ENCODE data around the gene CXADR. TPM values are rescaled to one million over a fixed set of nuclear protein-coding genes. Genes with fewer than 3 reads are reported as not detected.

CXADR gene
- total RNA-seq, 1 experiment from 2014 or later: 152 TPM

DNA sequence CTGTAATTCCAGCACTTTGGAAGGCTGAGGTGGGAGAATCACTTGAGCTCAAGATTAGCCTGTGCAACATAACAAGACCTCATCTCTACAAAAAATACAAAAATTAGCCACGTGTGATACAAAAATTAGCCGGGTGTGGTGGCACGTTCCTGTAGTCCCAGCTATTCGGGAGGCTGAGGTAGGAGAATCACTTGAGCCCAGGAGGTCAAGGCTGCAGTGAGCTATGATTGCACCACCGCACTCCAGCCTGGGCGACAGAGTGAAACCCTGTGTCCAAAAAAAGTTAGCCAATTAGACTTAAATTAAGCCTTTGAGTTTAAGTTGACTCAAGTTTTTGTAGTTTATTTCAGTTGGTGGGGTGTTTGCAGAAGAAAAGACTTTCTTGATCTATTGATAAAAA lies 11.8 kb downstream of the CXADR start:
- Mint-ChIP-seq H3K27me3 (ENCODE audit: low read depth) (no peaks in the 10 kb centered on the region), H3K27ac (peak overlapping the region in 2 of 3 experiments; percentile 36 to 50; a peak in 4 of 7 replicates), H3K9me3 (no peaks in the 10 kb centered on the region), H3K36me3 (ENCODE audit: insufficient read depth in 1 of 3, low read depth in 3 of 3) (peaks cover 8 to 43% (median 16%) of the 10 kb centered on the region in 3 experiments), H3K4me1 (peaks cover 58 to 60% of the 10 kb centered on the region in 2 experiments), H3K4me3 (no peak overlapping the region; a peak in 1 of 5 replicates)
- no CpG with 5 or more reads among the region's 6 CpGs for WGBS (ENCODE audit: extremely low coverage, insufficient read length, low lambda C conversion rate)
- Histone ChIP-seq H2BK20ac (ENCODE audit: low read depth, low read length, poor library complexity, severe bottlenecking) (no peak overlapping the region), H2BK5ac (ENCODE audit: insufficient read length, low read length) (no peak overlapping the region), H3K9ac (ENCODE audit: extremely low read depth, insufficient read length, low read length) (no peak overlapping the region), H3K79me2 (ENCODE audit: insufficient read depth, low read length) (peaks cover 69% of the 10 kb centered on the region), H2AFZ (ENCODE audit: low read length) (no peak overlapping the region), H2BK15ac (ENCODE audit: low read depth, low read length) (no peak overlapping the region), H3K56ac (ENCODE audit: insufficient read length, low read depth, low read length) (no peak overlapping the region), H3K9me3 (ENCODE audit: control insufficient read depth, low read depth, low read length) (no peaks in the 10 kb centered on the region), H4K5ac (ENCODE audit: insufficient read length, low read depth, low read length) (no peak overlapping the region), H3K4me2 (ENCODE audit: insufficient read depth, insufficient read length, low read length) (no peak overlapping the region), H3K23me2 (ENCODE audit: insufficient read length, low read depth, low read length, poor library complexity, severe bottlenecking) (no peaks in the 10 kb centered on the region), H3T11ph (ENCODE audit: low read length) (no peak overlapping the region), H3K4ac (ENCODE audit: low read depth, low read length) (no peak overlapping the region), H3K79me1 (ENCODE audit: insufficient read depth, low read depth, low read length, poor library complexity, severe bottlenecking) (no peaks in the 10 kb centered on the region), H4K20me1 (ENCODE audit: control insufficient read depth, insufficient read depth, insufficient read length) (no peaks in the 10 kb centered on the region), H4K91ac (ENCODE audit: insufficient read length, low read depth, low read length) (no peak overlapping the region), H3K14ac (ENCODE audit: insufficient read depth, low read length) (no peak overlapping the region), H2BK12ac (ENCODE audit: insufficient read length, low read depth, low read length) (no peak overlapping the region), H3K27ac (ENCODE audit: insufficient read length, low read depth, low read length) (no peak overlapping the region), H3K23ac (ENCODE audit: insufficient read length, low read depth, low read length) (no peak overlapping the region), H3K18ac (ENCODE audit: insufficient read length, low read depth, low read length) (no peak overlapping the region), H3K27me3 (ENCODE audit: insufficient read depth, low read length) (no peaks in the 10 kb centered on the region), H2BK120ac (ENCODE audit: low read depth, low read length, poor library complexity, severe bottlenecking) (no peak overlapping the region), H4K8ac (replicated peaks; ENCODE audit: insufficient read length, low read depth, low read length) (no peak overlapping the region), H3K4me1 (ENCODE audit: insufficient read depth, low read length) (peaks cover 19% of the 10 kb centered on the region), H2AK5ac (ENCODE audit: insufficient read length, low read length) (no peak overlapping the region)
- TF ChIP-seq, protein P1, sequence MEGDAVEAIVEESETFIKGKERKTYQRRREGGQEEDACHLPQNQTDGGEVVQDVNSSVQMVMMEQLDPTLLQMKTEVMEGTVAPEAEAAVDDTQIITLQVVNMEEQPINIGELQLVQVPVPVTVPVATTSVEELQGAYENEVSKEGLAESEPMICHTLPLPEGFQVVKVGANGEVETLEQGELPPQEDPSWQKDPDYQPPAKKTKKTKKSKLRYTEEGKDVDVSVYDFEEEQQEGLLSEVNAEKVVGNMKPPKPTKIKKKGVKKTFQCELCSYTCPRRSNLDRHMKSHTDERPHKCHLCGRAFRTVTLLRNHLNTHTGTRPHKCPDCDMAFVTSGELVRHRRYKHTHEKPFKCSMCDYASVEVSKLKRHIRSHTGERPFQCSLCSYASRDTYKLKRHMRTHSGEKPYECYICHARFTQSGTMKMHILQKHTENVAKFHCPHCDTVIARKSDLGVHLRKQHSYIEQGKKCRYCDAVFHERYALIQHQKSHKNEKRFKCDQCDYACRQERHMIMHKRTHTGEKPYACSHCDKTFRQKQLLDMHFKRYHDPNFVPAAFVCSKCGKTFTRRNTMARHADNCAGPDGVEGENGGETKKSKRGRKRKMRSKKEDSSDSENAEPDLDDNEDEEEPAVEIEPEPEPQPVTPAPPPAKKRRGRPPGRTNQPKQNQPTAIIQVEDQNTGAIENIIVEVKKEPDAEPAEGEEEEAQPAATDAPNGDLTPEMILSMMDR (conservative IDR thresholded peaks at IDR 0.05): no peak
- no peak for DNase-seq

All from H9 (cell line).